ENCODE data around the gene LINS1. TPM values are rescaled to one million over a fixed set of nuclear protein-coding genes. Genes with fewer than 3 reads are reported as not detected.

LINS1 gene
- total RNA-seq, 4 donors from 2014 or later: 11.7 to 33.0 (median 17.6) TPM

- no peak for DNase-seq (ENCODE audit: extremely low spot score)
- Histone ChIP-seq H3K4me1 (peaks cover 0 to 18% (median 7%) of the 10 kb centered on the region in 4 donors), H3K27me3 (no peaks in the 10 kb centered on the region), H3K27ac (replicated peaks in 1 of 4) (no peak overlapping the region), H3K36me3 (peaks cover 0 to 21% (median 6%) of the 10 kb centered on the region in 4 donors), H3K9me3 (no peaks in the 10 kb centered on the region), H3K4me3 (no peak overlapping the region)
- TF ChIP-seq POLR2A (IDR thresholded peaks at IDR 0.05; ENCODE audit: low read depth) (no peak), POLR2AphosphoS5 (IDR thresholded peaks at IDR 0.05) (no peak)
- TF ChIP-seq, protein P1, sequence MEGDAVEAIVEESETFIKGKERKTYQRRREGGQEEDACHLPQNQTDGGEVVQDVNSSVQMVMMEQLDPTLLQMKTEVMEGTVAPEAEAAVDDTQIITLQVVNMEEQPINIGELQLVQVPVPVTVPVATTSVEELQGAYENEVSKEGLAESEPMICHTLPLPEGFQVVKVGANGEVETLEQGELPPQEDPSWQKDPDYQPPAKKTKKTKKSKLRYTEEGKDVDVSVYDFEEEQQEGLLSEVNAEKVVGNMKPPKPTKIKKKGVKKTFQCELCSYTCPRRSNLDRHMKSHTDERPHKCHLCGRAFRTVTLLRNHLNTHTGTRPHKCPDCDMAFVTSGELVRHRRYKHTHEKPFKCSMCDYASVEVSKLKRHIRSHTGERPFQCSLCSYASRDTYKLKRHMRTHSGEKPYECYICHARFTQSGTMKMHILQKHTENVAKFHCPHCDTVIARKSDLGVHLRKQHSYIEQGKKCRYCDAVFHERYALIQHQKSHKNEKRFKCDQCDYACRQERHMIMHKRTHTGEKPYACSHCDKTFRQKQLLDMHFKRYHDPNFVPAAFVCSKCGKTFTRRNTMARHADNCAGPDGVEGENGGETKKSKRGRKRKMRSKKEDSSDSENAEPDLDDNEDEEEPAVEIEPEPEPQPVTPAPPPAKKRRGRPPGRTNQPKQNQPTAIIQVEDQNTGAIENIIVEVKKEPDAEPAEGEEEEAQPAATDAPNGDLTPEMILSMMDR (IDR thresholded peaks at IDR 0.05): no peak
- WGBS: 87% methylated on average over 5 of the region's 5 CpGs
- intact Hi-C loops (cut with DNase I): no loop called here
These were observed 43.7 kb upstream of the LINS1 start for GRCh38 chr15:100645671-100646070.

GRCh38 chr15:100642950-100643338 lies 41.0 kb upstream of the LINS1 start:
- peak; percentile 10 for DNase-seq (ENCODE audit: extremely low spot score)
- no peak overlapping the region for H3K27ac ChIP-seq (replicated peaks in 1 of 4)
- no peaks in the 10 kb centered on the region for H3K9me3 ChIP-seq
- TF ChIP-seq, protein P1 (IDR thresholded peaks at IDR 0.05): no peak
- no peak for TF ChIP-seq EP300 (IDR thresholded peaks at IDR 0.05)
- TF ChIP-seq POLR2AphosphoS5 (IDR thresholded peaks at IDR 0.05): no peak
- TF ChIP-seq POLR2A (IDR thresholded peaks at IDR 0.05; ENCODE audit: low read depth): no peak
- H3K36me3 ChIP-seq: no peaks in the 10 kb centered on the region
- H3K27me3 ChIP-seq: no peaks in the 10 kb centered on the region
- intact Hi-C loops (cut with DNase I): no loop called here
- peaks cover 0 to 24% (median 19%) of the 10 kb centered on the region in 4 donors for H3K4me1 ChIP-seq
- 96% methylated on average over 4 of the region's 4 CpGs for WGBS
- no peak overlapping the region for H3K4me3 ChIP-seq

DNA sequence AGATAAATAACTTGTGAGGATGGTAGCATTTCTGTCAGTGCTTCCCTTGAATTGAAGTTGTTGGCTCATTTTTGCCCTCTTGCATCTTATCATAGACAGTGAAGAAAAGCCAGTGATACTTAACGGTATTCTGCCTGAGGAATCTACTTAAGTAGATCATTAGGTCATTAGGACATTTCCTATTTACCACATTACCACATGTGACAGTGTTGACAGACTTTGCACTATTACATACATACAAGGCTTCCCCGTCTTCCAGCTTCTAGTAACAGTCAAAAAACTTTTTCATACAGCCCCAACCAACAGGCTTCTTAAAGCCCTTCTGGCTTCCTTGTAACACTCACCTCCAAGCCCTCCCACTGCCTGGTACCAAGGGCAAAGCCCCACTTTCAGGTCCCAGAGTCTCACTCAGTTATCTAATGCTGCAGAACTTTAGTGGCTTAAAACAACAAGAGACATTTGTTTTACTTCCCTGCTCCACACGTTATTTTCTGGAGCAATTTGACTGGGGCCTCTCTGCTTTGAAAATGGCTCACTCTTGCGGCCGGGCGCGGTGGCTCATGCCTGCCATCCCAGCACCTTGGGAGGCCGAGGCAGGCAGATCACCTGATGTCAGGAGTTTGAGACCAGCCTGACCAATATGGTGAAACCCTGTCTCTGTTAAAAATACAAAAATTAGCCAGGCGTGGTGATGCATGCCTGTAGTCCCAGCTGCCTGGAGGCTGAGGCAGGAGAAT lies 40.4 kb upstream of the LINS1 start:
- no peaks in the 10 kb centered on the region for H3K27me3 ChIP-seq
- intact Hi-C loops (cut with DNase I): no loop called here
- 96% methylated on average over 9 of the region's 9 CpGs for WGBS
- no peaks in the 10 kb centered on the region for H3K9me3 ChIP-seq
- H3K36me3 ChIP-seq: no peaks in the 10 kb centered on the region
- H3K4me3 ChIP-seq: no peak overlapping the region
- H3K4me1 ChIP-seq: peaks cover 0 to 24% (median 19%) of the 10 kb centered on the region in 4 donors
- peak; percentile 55 for DNase-seq (ENCODE audit: extremely low spot score)
- TF ChIP-seq EP300 (IDR thresholded peaks at IDR 0.05): no peak
- TF ChIP-seq POLR2A (IDR thresholded peaks at IDR 0.05; ENCODE audit: low read depth): no peak
- no peak for TF ChIP-seq POLR2AphosphoS5 (IDR thresholded peaks at IDR 0.05)
- TF ChIP-seq, protein P1 (IDR thresholded peaks at IDR 0.05): no peak
- no peak overlapping the region for H3K27ac ChIP-seq (replicated peaks in 1 of 4)

GRCh38 chr15:100638177-100638730 lies 36.3 kb upstream of the LINS1 start:
- intact Hi-C loops (cut with DNase I): no loop called here
- Histone ChIP-seq H3K27me3 (no peaks in the 10 kb centered on the region), H3K4me1 (peaks cover 0 to 30% (median 17%) of the 10 kb centered on the region in 4 donors), H3K4me3 (no peak overlapping the region), H3K9me3 (no peaks in the 10 kb centered on the region), H3K27ac (replicated peaks in 1 of 4) (no peak overlapping the region), H3K36me3 (no peaks in the 10 kb centered on the region)
- no peak for DNase-seq (ENCODE audit: extremely low spot score)
- 90% methylated on average over 11 of the region's 11 CpGs for WGBS
- TF ChIP-seq, protein P1 (IDR thresholded peaks at IDR 0.05): no peak
- TF ChIP-seq EP300 (IDR thresholded peaks at IDR 0.05) (no peak), POLR2A (IDR thresholded peaks at IDR 0.05; ENCODE audit: low read depth) (no peak), POLR2AphosphoS5 (IDR thresholded peaks at IDR 0.05) (no peak)
